Fibroblast of the aortic adventitia (primary cell): ENCODE data around the gene CPZ. TPM values are rescaled to one million over a fixed set of nuclear protein-coding genes. Genes with fewer than 3 reads are reported as not detected.

Experiments used
- DNase-seq: peaks from one replicate; pipeline ENCODE4 v3.0.0-alpha.2; 2010; ENCODE audit warnings: low read depth
- H3K4me3 ChIP-seq: 2 replicates; pipeline ENCODE4 v1.5.1; 2011; ENCODE audit warnings: low read depth, mild to moderate bottlenecking, control low read depth, low read length, moderate library complexity
- CTCF ChIP-seq: IDR thresholded peaks from 2 replicates; pipeline ENCODE4 v1.5.1; 2011; ENCODE audit warnings: mild to moderate bottlenecking, low read length, control low read depth, inconsistent platforms; ENCODE audit not compliant: insufficient read depth
- total RNA-seq: library from RNA; depleted of rRNA; stranded (reverse); fragments of >200 nt; gene quantifications from 2 replicates; pipeline ENCODE4 v1.2.3, GENCODE V29; 2012; ENCODE audit warnings: low replicate concordance

The CPZ gene
- total RNA-seq, 1 donor: 7.0 TPM

- no peak overlapping the region for H3K4me3 ChIP-seq
These were observed 6.5 kb downstream of the CPZ start for GRCh38 chr4:8599091-8599460.

GRCh38 chr4:8599657-8600056 lies 7.1 kb downstream of the CPZ start:
- DNase-seq: peak; percentile 62
- TF ChIP-seq CTCF: no peak
- no peak overlapping the region for H3K4me3 ChIP-seq

More at GRCh38 chr4:8599091-8599460, 6.5 kb downstream of the CPZ start:
- no peak for DNase-seq
- TF ChIP-seq CTCF: no peak

GRCh38 chr4:8600266-8600665 lies 7.7 kb downstream of the CPZ start:
- DNase-seq: no peak
- no peak for TF ChIP-seq CTCF
- no peak overlapping the region for H3K4me3 ChIP-seq

GRCh38 chr4:8600686-8601085 lies 8.1 kb downstream of the CPZ start:
- DNase-seq: no peak
- TF ChIP-seq CTCF: no peak
- H3K4me3 ChIP-seq: no peak overlapping the region

GRCh38 chr4:8601086-8601485 lies 8.5 kb downstream of the CPZ start:
- DNase-seq: no peak
- H3K4me3 ChIP-seq: no peak overlapping the region
- TF ChIP-seq CTCF: no peak

GRCh38 chr4:8601556-8601955 lies 9.0 kb downstream of the CPZ start:
- TF ChIP-seq CTCF: no peak
- no peak for DNase-seq
- H3K4me3 ChIP-seq: no peak overlapping the region

GRCh38 chr4:8602686-8603430 lies 10.3 kb downstream of the CPZ start:
- DNase-seq: no peak
- TF ChIP-seq CTCF: no peak
- H3K4me3 ChIP-seq: no peak overlapping the region
